ENCODE measurements around the gene GNG11. TPM values are rescaled to one million over a fixed set of nuclear protein-coding genes. Genes with fewer than 3 reads are reported as not detected.
"Not testable (repeated sequence)": the region's sequence is repeated elsewhere in the genome, so short reads cannot be mapped to it uniquely, and the experiment has no call there.

The GNG11 gene
- total and polyA plus RNA-seq, 5 experiments from 2014 or later: 0.16 TPM; not detected in 4

DNA sequence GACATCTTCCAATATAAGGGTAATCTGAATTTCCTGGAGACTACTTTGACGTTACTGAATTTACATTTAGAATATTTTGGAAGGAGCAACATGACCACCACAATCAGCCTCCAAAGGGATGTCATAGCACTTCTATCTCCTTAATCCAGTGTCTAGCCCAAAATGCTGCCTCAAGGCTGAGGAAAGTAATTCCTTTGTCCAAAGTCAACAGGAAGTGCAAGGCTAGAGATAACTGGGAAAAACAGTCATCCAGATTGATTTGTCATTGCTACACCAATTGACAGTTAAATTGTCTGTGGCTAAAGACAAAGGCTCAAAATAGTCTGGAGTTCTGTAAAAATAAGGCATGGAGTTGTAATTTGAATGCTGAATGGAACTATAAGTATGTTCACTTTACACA lies 27.1 kb upstream of the GNG11 start:
- peaks cover 7 to 15% (median 11%) of the 10 kb centered on the region in 4 donors for H3K4me1 Mint-ChIP-seq
- POLR2A ChIA-PET: no interaction called here
- H3K4me3 Mint-ChIP-seq: no peak overlapping the region
- ATAC-seq: no peak
- peaks cover 0 to 2% (median 0%) of the 10 kb centered on the region in 9 donors for H3K9me3 Mint-ChIP-seq
- peaks cover 23 to 45% (median 33%) of the 10 kb centered on the region in 5 donors for H3K27me3 Mint-ChIP-seq
- H3K27ac Mint-ChIP-seq: no peak overlapping the region
- no peak for DNase-seq
- no peaks in the 10 kb centered on the region for H3K36me3 Mint-ChIP-seq

GRCh38 chr7:93894966-93895640 lies 26.4 kb upstream of the GNG11 start:
- no peak for ATAC-seq
- Mint-ChIP-seq H3K27me3 (peaks cover 21 to 45% (median 30%) of the 10 kb centered on the region in 5 donors), H3K27ac (no peak overlapping the region), H3K4me1 (peaks cover 3 to 8% (median 4%) of the 10 kb centered on the region in 4 donors), H3K4me3 (no peak overlapping the region), H3K36me3 (no peaks in the 10 kb centered on the region), H3K9me3 (peaks cover 0 to 2% (median 0%) of the 10 kb centered on the region in 9 donors)
- no peak for DNase-seq
- POLR2A ChIA-PET: no interaction called here

- Mint-ChIP-seq H3K9me3 (peaks cover 0 to 2% (median 0%) of the 10 kb centered on the region in 9 donors), H3K27me3 (peaks cover 19 to 40% (median 25%) of the 10 kb centered on the region in 5 donors), H3K36me3 (no peaks in the 10 kb centered on the region)
These were observed 25.5 kb upstream of the GNG11 start for GRCh38 chr7:93895859-93896600.

DNA sequence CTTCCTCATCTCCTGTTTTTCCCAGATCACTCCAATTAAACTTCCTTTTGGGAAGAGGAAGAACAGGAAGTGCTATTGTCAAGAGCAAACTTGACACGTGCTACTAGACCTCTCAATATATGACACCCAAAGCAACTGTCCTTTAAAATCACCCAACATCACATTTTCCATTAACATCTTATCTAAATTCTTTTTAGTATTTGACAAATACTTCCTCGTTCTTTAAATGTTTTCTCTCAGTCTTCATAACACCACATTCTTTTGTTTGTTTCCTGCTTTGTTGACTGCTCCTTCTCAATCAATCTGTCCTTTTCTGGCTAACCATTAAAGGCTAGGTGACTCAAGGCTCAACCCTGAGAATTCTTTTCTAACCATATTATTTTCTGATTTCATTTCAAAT lies 23.9 kb upstream of the GNG11 start:
- H3K27me3 Mint-ChIP-seq: peaks cover 12 to 23% (median 18%) of the 10 kb centered on the region in 5 donors
- H3K4me3 Mint-ChIP-seq: no peak overlapping the region
- no peak overlapping the region for H3K27ac Mint-ChIP-seq
- H3K36me3 Mint-ChIP-seq: no peaks in the 10 kb centered on the region
- POLR2A ChIA-PET: no interaction called here
- ATAC-seq (no peak), DNase-seq (no peak)
- no peaks in the 10 kb centered on the region for H3K9me3 Mint-ChIP-seq
- H3K4me1 Mint-ChIP-seq: no peaks in the 10 kb centered on the region

More at GRCh38 chr7:93895859-93896600, 25.5 kb upstream of the GNG11 start:
- DNase-seq (no peak), ATAC-seq (no peak)
- no peak overlapping the region for H3K4me3 Mint-ChIP-seq
- no peak overlapping the region for H3K27ac Mint-ChIP-seq
- peaks cover 0 to 2% (median 0%) of the 10 kb centered on the region in 4 donors for H3K4me1 Mint-ChIP-seq
- POLR2A ChIA-PET: no interaction called here

DNA sequence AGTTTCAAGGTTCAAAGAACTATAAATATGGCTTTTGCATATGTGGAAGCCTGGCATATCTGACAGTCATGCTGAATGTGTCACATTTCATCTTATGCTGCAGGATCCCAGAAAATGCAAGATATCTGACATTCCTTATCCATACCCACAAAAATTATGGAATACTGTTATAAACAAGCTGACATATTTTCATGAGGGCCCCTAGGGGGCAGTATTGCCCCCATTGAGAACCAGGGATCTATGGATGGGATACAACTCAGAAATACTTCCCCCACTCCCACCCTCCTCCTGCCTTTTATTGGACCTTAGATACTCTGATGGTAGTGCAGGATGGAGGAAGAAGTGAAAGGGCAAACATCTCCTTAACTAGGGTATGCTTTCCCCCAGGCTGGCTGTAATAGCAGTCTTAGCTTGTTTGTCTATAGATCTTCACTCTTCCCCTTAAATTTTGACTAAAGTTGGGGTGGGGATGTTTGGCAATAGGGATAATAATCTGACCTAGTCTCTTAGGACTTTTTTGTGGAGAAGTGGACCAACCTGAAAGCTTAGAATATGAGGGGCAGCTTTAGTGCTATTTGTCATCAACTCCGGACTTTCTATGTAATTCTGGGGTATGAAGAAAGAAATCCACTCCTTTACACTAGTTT lies 18.6 kb upstream of the GNG11 start:
- no peaks in the 10 kb centered on the region for H3K4me1 Mint-ChIP-seq
- POLR2A ChIA-PET: no interaction called here
- H3K27ac Mint-ChIP-seq: no peak overlapping the region
- no peaks in the 10 kb centered on the region for H3K9me3 Mint-ChIP-seq
- H3K36me3 Mint-ChIP-seq: no peaks in the 10 kb centered on the region
- ATAC-seq: no peak
- peaks cover 6 to 18% (median 11%) of the 10 kb centered on the region in 5 donors for H3K27me3 Mint-ChIP-seq
- H3K4me3 Mint-ChIP-seq: no peak overlapping the region
- DNase-seq: no peak

DNA sequence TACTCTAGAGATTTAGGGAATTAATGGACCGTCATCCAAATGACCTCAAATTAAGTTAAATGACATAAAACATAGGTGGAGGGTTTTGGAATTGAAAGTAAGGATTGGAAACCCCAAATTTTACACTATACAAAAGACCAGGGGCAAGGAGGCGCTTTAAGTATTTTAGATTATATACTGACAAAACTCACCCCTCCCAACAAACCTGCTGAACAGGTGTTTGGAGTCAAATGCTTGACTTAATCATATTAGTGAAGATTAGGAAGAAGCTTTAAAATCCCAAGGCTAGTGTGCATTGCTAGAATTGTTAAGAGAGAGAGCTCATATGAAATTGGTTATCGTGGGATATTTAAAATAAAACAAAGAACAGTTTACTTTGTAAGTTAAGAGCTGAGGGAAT lies 15.3 kb upstream of the GNG11 start, which contains the start of gene GNGT1:
TSS of gene GNGT1 (plus strand) at position 301 of the 400 bp plus-strand sequence. CDS start 180 bp downstream, outside the sequence.
- POLR2A ChIA-PET: no interaction called here
- Mint-ChIP-seq H3K9me3 (no peaks in the 10 kb centered on the region), H3K36me3 (no peaks in the 10 kb centered on the region), H3K27ac (no peak within 1 kb of the TSS), H3K4me1 (no peaks in the 10 kb centered on the region), H3K4me3 (no peak within 1 kb of the TSS), H3K27me3 (peaks cover 0 to 15% (median 2%) of the 10 kb centered on the region in 5 donors)
- DNase-seq (no peak), ATAC-seq (no peak)

GRCh38 chr7:93910076-93910994 lies 11.2 kb upstream of the GNG11 start:
- Mint-ChIP-seq H3K4me3 (no peak overlapping the region), H3K9me3 (no peaks in the 10 kb centered on the region), H3K27me3 (peaks cover under 1 to 14% (median 8%) of the 10 kb centered on the region in 5 donors), H3K4me1 (no peaks in the 10 kb centered on the region), H3K27ac (no peak overlapping the region), H3K36me3 (no peaks in the 10 kb centered on the region)
- ATAC-seq: no peak
- DNase-seq: no peak
- POLR2A ChIA-PET: no interaction called here

DNA sequence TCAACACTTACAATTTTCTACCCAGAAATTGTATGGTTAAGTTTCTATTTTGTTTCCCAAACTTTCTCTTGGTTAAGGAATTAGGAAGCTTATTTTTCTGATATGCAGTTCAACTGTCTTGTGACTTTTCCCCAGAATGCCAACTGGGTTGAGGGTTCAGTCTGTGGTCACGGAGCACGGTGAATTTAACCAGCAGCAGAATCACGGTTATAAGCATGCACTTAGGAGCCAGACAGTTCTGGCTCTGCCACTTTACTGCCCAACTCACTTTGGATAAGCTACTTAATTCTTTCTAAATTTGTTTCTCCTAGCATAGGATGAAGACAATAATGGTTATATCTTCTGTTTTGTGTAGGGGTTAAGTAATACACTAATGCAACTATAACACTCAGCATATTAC lies 10.3 kb upstream of the GNG11 start:
- peaks cover 2 to 13% (median 8%) of the 10 kb centered on the region in 5 donors for H3K27me3 Mint-ChIP-seq
- H3K4me1 Mint-ChIP-seq, H3K9me3 Mint-ChIP-seq, DNase-seq, H3K36me3 Mint-ChIP-seq, ATAC-seq, H3K27ac Mint-ChIP-seq, POLR2A ChIA-PET, H3K4me3 Mint-ChIP-seq: not testable (repeated sequence)

DNA sequence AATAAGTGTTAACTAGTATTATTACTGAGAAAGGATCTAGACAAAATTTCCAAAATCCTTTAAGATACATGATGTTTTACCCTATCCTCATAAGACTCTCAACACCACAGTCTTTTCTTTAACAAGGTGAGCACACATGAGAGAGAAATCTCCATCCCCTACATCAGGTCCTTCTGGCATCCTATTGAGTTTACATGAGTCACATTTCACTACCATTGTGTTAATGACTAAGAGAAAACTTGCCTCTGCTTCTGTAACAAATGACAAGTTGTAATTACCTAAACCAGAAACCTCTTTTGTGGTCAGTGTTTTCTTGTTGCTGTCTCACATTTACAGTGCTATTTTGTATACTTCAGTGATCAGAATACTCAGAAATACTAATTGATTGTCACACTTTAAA lies 9.9 kb upstream of the GNG11 start:
- DNase-seq, ATAC-seq, H3K9me3 Mint-ChIP-seq, H3K27ac Mint-ChIP-seq, H3K4me1 Mint-ChIP-seq, POLR2A ChIA-PET, H3K4me3 Mint-ChIP-seq, H3K36me3 Mint-ChIP-seq: not testable (repeated sequence)
- peaks cover 2 to 17% (median 12%) of the 10 kb centered on the region in 5 donors for H3K27me3 Mint-ChIP-seq

- Mint-ChIP-seq H3K9me3 (peaks cover 0 to 2% (median 0%) of the 10 kb centered on the region in 9 donors), H3K27ac (no peak overlapping the region), H3K27me3 (peaks cover 6 to 29% (median 20%) of the 10 kb centered on the region in 5 donors), H3K36me3 (no peaks in the 10 kb centered on the region), H3K4me3 (no peak overlapping the region), H3K4me1 (no peaks in the 10 kb centered on the region)
- no peak for DNase-seq
- no peak for ATAC-seq
- POLR2A ChIA-PET: no interaction called here
These were observed 8.3 kb upstream of the GNG11 start for GRCh38 chr7:93913197-93913596.

DNA sequence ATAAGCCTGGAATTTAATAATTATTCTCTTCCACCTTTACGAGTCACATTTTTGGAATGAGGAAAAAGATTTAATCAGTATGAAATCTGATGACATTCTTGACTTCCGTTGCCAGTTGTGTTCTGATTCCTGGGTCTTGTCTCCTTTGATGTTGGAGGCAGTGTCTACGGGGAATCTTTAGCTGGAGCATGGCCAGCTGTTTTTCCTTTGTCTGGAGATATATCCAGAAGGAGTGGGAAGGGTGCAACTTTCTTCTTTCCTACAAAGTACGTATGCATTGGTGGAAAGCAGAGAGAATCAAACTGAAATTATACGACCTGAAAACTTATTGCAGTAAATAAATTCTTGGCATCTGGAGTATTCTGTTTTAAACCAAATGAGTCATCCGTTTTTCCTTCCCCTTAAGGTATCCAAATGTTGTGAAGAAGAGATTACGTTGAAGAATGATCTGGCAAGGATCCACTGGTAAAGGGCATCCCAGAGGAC lies 6.9 kb upstream of the GNG11 start:
- DNase-seq (no peak), ATAC-seq (no peak)
- Mint-ChIP-seq H3K27ac (no peak overlapping the region), H3K4me3 (no peak overlapping the region), H3K36me3 (no peaks in the 10 kb centered on the region), H3K4me1 (no peaks in the 10 kb centered on the region), H3K9me3 (peaks cover 0 to 2% (median 0%) of the 10 kb centered on the region in 9 donors), H3K27me3 (peaks cover 6 to 29% (median 20%) of the 10 kb centered on the region in 5 donors)
- POLR2A ChIA-PET: no interaction called here

GRCh38 chr7:93915206-93915842 lies 6.2 kb upstream of the GNG11 start:
- H3K9me3 Mint-ChIP-seq, DNase-seq, ATAC-seq, POLR2A ChIA-PET, H3K36me3 Mint-ChIP-seq, H3K27ac Mint-ChIP-seq, H3K4me3 Mint-ChIP-seq, H3K4me1 Mint-ChIP-seq: not testable (repeated sequence)
- peaks cover 8 to 29% (median 20%) of the 10 kb centered on the region in 5 donors for H3K27me3 Mint-ChIP-seq
